Measurements from ENCODE around the gene PRXL2B. TPM values are rescaled to one million over a fixed set of nuclear protein-coding genes. Genes with fewer than 3 reads are reported as not detected.
"Not testable (repeated sequence)": the region's sequence is repeated elsewhere in the genome, so short reads cannot be mapped to it uniquely, and the experiment has no call there.

The PRXL2B gene
- total RNA-seq, 1 donor from 2014 or later, result 42.0 TPM

GRCh38 chr1:2544875-2545640 lies 41.5 kb upstream of the PRXL2B start:
- DNase-seq (ENCODE audit: low read depth), result no peak
- TF ChIP-seq, protein P1, sequence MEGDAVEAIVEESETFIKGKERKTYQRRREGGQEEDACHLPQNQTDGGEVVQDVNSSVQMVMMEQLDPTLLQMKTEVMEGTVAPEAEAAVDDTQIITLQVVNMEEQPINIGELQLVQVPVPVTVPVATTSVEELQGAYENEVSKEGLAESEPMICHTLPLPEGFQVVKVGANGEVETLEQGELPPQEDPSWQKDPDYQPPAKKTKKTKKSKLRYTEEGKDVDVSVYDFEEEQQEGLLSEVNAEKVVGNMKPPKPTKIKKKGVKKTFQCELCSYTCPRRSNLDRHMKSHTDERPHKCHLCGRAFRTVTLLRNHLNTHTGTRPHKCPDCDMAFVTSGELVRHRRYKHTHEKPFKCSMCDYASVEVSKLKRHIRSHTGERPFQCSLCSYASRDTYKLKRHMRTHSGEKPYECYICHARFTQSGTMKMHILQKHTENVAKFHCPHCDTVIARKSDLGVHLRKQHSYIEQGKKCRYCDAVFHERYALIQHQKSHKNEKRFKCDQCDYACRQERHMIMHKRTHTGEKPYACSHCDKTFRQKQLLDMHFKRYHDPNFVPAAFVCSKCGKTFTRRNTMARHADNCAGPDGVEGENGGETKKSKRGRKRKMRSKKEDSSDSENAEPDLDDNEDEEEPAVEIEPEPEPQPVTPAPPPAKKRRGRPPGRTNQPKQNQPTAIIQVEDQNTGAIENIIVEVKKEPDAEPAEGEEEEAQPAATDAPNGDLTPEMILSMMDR (IDR thresholded peaks at IDR 0.05; ENCODE audit: insufficient read depth, low read length, poor library complexity, severe bottlenecking), result no peak
- no peak overlapping the region for H3K4me3 ChIP-seq (ENCODE audit: low read depth, low read length)
- H3K27me3 ChIP-seq (ENCODE audit: control insufficient read depth, insufficient read depth, low read length), result peaks cover 9% of the 10 kb centered on the region
- no peaks in the 10 kb centered on the region for H3K36me3 ChIP-seq (ENCODE audit: control insufficient read depth, insufficient read depth, low read length)

DNA sequence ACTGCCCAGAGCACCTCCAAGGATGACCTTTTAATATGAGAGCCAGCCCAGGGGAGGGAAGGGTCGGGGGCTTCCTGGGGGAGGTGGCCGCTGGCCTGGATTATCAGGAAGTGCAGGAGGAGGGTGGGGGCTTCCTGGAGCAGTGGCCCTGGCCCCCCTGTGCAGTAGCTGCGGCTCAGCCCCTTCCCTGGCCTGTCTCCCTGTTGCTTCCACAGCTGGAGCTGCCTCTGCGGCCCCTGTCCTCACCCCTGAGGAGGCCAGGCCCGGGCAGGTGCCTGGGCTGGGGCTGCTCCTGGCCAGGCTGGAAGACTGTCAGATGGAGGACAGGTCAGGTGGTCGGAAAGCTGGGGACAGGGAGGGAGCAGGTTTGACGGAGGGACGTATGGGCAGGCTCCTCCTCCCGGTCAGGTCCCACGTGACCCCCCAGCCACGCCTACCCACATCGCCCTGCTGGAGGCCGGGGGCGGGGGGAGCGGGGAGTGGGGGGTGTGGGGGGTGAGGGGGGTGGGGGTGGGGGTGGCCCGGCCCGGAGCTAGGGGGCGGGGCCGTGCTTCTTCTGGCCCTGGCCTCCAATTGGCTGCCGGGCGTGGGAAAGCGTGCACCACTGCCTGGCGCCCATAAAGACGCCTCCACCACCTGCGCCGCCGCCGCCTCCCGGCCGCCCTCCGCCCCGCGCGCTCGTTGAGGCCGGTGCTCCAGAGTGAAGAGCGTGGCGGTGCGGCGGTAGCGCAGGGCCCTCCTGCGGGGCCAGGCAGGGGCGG lies 40.6 kb upstream of the PRXL2B start:
- no peaks in the 10 kb centered on the region for H3K36me3 ChIP-seq (ENCODE audit: control insufficient read depth, insufficient read depth, low read length)
- H3K4me3 ChIP-seq (ENCODE audit: low read depth, low read length), result peak overlapping the region; percentile 53
- peak; percentile 37 for DNase-seq (ENCODE audit: low read depth)
- TF ChIP-seq, protein P1 (IDR thresholded peaks at IDR 0.05; ENCODE audit: insufficient read depth, low read length, poor library complexity, severe bottlenecking), result no peak
- peaks cover 3% of the 10 kb centered on the region for H3K27me3 ChIP-seq (ENCODE audit: control insufficient read depth, insufficient read depth, low read length)

DNA sequence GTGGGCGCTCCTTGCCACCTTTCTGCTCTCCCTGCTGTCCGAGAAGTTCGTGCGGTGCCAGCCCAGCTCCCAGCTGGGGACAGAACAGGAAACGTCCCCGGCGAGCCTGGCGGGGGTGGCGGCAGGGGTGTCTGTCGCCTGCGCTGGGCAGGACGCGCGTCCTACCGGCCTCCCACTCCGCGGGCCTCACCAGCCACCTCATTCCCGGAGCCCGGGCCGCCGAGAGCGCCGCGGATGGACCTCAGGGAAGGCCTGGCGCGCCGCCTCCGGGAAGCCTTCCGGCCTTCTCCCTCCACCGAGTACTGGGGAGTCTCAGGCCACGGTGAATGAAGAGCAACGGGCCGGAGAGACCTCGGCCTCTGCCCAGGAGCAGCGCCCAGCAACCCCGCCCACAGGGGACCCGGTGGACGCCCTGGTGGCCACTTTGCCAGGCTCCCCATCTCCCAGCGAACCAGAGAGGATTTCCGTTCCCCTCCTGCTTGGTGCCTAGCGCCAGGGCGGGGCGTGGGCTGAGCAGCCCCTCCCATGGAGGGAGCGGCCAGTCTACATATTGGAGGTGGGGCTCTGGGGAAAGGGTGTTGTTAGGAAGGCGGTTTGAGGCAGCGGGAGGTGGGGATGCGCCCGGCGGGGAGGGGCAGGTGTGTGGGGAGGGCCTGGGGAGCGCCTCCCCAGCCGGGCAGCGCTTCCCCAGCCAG lies 39.9 kb upstream of the PRXL2B start:
- TF ChIP-seq, protein P1 (IDR thresholded peaks at IDR 0.05; ENCODE audit: insufficient read depth, low read length, poor library complexity, severe bottlenecking), result no peak
- peak; percentile 41 for DNase-seq (ENCODE audit: low read depth)
- no peaks in the 10 kb centered on the region for H3K36me3 ChIP-seq (ENCODE audit: control insufficient read depth, insufficient read depth, low read length)
- no peaks in the 10 kb centered on the region for H3K27me3 ChIP-seq (ENCODE audit: control insufficient read depth, insufficient read depth, low read length)
- H3K4me3 ChIP-seq (ENCODE audit: low read depth, low read length), result peak overlapping the region; percentile 53

- DNase-seq (ENCODE audit: low read depth), result no peak
- Histone ChIP-seq H3K36me3 (ENCODE audit: control insufficient read depth, insufficient read depth, low read length) (no peaks in the 10 kb centered on the region), H3K27me3 (ENCODE audit: control insufficient read depth, insufficient read depth, low read length) (peaks cover 4% of the 10 kb centered on the region), H3K4me3 (ENCODE audit: low read depth, low read length) (peak overlapping the region; percentile 53)
- TF ChIP-seq, protein P1 (IDR thresholded peaks at IDR 0.05; ENCODE audit: insufficient read depth, low read length, poor library complexity, severe bottlenecking), result no peak
Measured at GRCh38 chr1:2547210-2548067, 39.1 kb upstream of the PRXL2B start.

GRCh38 chr1:2548068-2548589 lies 38.4 kb upstream of the PRXL2B start:
- DNase-seq (ENCODE audit: low read depth), result no peak
- no peak overlapping the region for H3K4me3 ChIP-seq (ENCODE audit: low read depth, low read length)

GRCh38 chr1:2549367-2550029 lies 37.1 kb upstream of the PRXL2B start:
- not testable (repeated sequence) for H3K36me3 ChIP-seq (ENCODE audit: control insufficient read depth, insufficient read depth, low read length); DNase-seq (ENCODE audit: low read depth); H3K27me3 ChIP-seq (ENCODE audit: control insufficient read depth, insufficient read depth, low read length); H3K4me3 ChIP-seq (ENCODE audit: low read depth, low read length)

More at GRCh38 chr1:2548068-2548589, 38.4 kb upstream of the PRXL2B start:
- Histone ChIP-seq H3K36me3 (ENCODE audit: control insufficient read depth, insufficient read depth, low read length) (no peaks in the 10 kb centered on the region), H3K27me3 (ENCODE audit: control insufficient read depth, insufficient read depth, low read length) (peaks cover 5% of the 10 kb centered on the region)
- TF ChIP-seq, protein P1 (IDR thresholded peaks at IDR 0.05; ENCODE audit: insufficient read depth, low read length, poor library complexity, severe bottlenecking), result peak; percentile 97

GRCh38 chr1:2550309-2550861 lies 36.2 kb upstream of the PRXL2B start:
- not testable (repeated sequence) for DNase-seq (ENCODE audit: low read depth); H3K36me3 ChIP-seq (ENCODE audit: control insufficient read depth, insufficient read depth, low read length)

More at GRCh38 chr1:2550309-2550861, 36.2 kb upstream of the PRXL2B start:
- not testable (repeated sequence) for H3K27me3 ChIP-seq (ENCODE audit: control insufficient read depth, insufficient read depth, low read length); H3K4me3 ChIP-seq (ENCODE audit: low read depth, low read length)

All from kidney epithelial cell (primary cell).